Activated CD4-positive, alpha-beta T cell treated with anti-CD3 and anti-CD28 coated beads for 48 hours (primary cell): ENCODE measurements around the gene PPP2R3B.
A peak's percentile ranks its signal among the peaks of the same experiment; 100 is the strongest.
"Not testable (repeated sequence)": the region's sequence is repeated elsewhere in the genome, so short reads cannot be mapped to it uniquely, and the experiment has no call there.

ENCODE experiments used
- DNase-seq: peaks from one replicate; pipeline ENCODE4 v3.0.0-alpha.2; 2020

PPP2R3B gene

DNA sequence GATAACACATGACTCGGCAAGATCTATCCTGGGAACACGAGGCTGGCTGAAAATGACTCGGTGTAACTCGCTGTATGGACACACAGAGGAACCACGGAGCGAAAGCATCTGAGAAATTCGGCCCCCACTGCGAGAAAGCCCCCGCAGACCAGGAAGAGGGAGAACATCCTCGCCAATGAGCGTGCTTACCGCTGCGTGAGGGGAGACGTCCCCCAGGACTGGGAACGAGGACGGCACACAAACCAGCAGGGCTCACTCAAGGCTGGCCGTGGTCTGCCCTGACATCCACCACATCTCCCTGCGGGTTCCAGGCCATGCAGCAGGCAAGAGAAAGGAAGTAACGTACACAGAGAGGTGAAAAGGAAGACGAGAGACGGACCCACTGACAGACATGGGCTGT lies 50.5 kb downstream of the PPP2R3B start:
- DNase-seq = no peak

DNA sequence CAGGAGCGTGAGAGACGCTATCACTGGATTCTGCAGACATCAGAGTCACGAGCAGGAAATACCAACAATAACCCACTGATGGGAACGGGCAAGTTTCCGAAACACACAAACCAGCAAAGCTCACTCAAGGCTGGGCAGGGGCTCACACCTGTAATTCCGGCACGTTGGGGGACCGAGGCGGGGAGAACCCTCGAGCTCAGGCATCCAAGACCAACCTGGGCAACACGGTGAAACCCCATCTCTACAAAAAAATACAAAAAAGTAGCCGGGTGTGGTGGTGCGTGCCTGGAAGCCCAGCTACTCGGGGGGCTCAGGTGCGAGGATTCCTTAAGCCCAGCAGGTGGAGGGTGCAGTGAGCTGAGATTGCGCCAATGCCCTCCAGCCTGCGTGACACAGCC lies 51.0 kb downstream of the PPP2R3B start:
- no peak for DNase-seq

DNA sequence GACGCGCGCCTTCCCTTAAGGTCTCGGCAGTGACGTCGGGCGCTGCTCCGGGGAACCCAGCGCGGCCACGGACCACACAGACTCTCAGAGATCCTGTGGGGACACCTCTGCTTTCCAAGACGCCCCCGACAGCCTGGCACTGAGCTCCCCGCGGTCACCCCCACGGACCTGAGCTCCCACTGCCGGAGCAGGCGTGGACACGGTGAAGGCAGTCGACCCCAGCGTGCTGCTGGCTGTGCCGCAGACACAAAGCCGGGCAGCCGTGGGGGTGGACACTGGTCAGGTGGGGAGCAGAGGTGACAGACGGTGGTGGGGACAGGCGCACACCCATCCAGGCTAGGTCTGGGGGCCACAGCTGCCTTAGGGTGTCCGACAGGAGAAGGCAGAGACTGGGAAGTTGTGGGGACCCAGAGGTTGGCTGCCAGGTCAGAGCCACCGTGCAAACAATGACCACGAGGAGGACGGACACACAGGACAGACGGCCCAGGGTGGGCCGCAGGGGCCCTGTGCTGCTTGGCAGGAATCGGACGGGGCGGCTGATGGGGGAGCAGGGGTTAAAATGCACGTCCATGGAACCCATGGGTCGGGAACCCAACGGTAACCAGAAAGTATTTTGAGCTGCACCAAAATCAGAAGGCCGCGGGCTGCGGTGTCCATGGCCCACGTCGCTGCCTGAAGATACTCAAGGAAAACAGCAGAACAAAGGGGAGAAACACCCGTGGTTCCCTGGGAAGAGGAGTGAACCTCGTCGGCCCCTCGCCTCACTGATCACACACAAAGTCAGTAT lies 51.5 kb downstream of the PPP2R3B start:
- no peak for DNase-seq

DNA sequence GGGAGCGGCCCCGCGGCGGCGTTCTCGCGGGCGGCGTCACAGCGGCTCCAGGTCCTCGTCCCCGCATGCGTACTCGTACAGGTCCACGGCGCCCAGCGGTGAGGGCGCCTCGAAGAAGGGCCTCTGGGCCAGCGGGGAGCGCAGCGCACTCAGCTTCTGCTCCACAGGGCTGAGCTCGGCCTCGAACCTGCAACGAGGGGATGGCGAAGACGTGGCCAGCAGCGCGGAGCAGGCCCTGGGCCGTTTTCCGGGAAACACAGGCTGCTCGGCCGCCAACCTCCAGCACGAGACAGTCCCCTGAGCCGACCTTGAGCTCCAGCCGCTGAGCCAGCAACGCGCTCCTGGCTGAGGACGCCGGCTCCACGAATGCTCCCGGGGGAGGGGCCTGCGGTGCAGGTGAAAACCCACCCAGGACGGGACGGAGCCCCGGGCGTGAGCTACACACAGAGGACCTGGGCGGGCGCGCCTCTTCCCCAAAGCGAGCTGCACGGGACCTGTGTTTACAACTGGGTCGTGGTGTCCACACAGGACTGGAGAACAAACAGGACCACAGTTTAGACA lies 52.3 kb downstream of the PPP2R3B start:
- DNase-seq = no peak

DNA sequence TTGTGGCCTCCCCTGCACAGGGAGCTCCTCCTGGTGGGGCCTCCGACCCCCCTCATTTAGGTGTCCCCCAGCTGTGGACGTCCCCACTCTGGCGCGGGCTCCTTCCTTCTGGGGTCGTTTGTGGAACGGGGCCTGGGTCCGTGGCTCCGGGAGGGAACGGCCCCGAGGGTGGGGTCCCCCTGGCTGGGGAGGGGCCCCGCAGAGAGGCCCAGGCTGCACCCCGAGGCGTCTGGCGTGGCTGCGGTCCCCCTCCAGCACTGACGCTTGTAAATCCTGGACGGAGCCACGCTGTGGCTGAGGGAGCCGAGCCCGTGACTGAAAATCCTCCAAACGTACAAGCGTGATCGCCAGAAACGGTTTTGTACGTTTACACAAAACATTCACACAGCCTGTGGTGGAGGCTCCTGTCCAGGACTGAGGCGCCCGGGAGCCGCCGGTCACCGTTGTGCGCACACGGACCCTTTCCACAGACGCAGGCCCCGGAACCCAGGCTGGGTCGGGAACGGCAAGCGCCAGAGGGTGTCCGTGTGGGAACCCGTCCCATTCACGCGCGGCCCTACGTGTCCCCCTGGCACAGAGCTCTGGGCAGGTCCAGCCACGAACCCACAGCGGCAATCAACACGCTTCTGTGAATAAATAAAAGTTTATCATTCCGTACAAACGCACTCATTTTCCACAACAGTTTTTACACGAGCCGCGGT lies 52.9 kb downstream of the PPP2R3B start:
- DNase-seq = no peak

DNA sequence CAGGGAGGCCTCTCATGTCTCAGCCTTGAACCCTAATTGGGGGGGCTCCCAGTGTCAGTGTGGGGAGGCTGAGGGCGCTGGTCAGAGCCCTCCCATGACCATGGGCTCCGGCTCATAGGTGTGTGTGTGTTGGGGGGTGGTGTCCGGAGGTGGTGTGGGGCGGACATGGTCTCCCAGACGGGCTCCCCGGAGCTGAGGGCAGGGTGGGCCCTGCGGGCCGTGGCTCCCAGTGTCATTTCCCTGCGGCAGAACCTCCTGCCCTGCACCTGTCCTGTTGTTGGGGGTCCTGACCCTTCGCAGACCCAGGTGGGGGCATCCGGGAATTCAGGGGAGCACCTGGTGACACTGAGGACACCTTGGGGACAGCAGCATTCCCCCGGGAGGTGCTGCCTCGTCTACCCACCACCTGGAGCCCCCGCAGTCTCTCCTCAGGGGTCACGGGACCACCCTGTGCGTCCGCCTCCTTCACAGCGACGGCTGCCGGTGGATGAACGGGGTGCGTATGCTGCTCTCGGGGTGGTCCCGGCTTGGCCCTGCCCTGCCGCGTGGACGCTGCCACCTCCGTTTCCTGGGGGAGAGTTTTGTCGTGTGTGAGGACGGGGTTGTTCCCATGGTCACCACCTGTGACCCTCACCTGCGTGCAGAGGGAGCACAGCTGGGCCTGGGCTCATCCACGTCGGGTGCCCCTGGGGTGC lies 53.6 kb downstream of the PPP2R3B start:
- no peak for DNase-seq

DNA sequence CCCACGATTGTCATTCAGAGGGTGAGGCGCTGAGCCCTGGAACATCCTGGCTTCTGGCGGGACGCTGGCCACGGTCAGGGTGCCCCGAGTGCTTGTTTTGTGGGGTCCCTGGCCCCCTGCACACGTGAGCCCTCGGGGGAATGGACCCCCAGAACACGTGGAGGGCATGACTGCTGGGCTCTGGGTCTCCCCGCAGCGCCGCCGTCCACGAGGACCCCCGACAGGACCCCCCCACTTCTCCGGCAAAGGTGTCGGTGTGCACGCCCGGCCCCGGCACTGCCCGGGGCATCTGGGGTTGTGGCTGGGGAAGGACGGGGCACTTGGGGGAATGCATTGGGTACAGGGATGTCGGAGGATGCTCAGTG lies 54.2 kb downstream of the PPP2R3B start:
- DNase-seq = no peak

DNA sequence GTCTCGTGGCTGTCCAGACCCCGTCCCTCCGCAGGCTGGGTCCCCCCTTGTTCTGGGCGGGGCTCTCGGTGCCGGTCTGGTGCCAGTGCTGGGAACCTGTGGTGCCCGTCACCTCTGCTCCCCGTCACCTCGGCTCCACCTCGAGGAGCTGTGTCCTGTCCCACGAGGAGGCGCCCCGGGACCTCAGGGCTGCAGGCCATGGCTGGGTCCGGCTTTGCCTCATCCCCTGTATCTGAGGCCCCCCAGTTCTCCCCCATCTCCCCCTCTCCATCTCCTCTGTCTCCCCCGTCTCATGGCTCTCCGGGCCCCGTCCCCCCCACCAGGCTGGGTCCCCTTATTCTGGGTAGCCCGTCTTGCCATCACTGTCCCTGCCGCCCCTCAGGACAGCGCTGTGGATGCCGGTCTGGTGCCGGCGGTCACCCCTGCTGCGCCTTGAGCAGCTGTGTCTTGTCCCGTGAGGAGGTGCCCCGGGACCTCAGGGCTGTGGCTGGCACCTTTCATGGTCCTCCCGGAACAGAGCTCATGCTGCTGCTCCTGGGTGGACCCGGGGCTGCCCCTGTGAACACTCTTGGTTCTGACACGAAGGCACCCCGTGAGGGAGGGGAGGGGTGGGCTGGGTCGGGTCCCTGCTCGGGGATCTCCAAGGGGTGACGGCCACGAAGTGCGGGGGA lies 54.7 kb downstream of the PPP2R3B start:
- no peak for DNase-seq

DNA sequence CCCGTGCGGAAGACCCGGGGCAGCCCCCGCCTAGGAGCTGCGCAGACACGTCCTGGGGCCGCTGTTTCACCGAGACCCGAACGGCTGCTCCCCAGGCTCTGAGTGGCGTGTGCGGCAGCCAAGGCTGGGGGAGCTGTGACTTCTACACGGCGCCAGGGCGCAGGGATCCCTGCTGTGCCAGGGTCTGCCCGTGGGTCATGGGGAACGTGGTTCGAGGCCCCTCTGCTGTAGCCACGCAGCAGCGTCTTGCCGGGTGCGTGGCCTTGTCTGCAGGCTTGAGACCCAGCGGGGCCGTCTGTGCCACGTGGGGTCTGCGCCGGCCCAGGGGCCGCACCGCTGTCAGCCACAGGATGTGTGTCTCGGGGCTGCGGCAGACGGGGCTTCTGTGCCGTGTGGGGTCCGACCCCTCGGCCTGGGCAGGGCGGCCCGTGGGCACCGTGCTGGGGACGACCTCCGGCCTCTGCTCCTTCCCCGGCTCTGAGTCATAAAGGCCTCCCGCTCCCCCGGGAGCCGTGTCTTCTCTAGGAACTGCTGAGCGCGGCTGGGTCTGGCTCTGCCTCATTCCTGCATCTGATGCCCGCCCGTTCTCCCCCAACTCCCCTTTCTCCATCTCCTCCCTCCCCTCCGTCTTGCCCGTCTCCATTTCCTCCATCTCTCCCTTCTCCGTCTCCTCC lies 55.4 kb downstream of the PPP2R3B start:
- DNase-seq = no peak

DNA sequence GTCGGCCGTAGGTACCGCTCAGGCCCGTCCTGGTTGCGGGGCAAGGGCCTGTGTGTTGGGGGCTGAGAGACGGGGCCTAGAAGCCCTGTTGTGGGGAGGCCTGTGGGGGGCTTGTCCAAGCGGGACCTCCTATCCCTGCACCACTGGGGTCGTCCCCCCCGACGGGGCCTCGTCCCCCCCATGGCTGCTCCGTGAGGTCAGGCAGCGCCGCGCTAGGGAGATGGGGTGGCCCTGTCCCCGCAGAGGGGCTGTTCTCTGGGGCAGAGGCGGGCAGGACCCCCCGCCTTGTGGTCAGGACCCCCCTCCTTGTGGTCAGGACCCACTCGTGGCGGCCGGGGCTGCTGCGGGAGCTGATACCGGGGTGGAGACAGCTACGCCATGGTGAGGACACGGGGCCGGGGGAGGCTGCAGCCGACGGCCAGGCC lies 56.0 kb downstream of the PPP2R3B start:
- DNase-seq = no peak

DNA sequence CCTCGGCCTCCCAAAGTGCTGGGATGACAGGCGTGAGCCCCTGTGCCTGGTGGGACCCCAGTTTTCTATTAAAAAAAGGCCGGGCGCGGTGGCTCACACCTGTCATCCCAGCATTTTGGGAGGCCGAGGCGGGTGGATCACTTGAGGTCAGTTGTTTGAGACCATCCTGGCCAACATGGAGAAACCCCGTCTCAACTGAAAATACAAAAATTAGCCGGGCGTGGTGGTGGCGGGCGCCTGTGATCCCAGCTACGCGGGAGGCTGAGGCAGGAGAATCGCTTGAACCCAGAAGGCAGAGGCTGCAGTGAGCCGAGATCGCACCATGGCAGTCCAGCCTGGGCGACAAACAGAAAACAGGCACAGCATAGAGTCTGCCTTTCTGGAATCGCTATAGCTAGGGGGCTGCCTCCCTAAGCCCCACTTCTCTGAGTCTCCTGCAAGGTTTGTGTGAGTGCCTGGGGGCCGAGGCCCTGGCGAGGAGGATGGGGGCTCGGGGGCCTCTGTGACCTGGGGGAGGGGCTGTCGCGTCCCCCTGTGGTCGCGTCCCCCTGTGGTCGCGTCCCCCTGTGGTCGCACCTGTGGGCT lies 56.5 kb downstream of the PPP2R3B start:
- DNase-seq = not testable (repeated sequence)

DNA sequence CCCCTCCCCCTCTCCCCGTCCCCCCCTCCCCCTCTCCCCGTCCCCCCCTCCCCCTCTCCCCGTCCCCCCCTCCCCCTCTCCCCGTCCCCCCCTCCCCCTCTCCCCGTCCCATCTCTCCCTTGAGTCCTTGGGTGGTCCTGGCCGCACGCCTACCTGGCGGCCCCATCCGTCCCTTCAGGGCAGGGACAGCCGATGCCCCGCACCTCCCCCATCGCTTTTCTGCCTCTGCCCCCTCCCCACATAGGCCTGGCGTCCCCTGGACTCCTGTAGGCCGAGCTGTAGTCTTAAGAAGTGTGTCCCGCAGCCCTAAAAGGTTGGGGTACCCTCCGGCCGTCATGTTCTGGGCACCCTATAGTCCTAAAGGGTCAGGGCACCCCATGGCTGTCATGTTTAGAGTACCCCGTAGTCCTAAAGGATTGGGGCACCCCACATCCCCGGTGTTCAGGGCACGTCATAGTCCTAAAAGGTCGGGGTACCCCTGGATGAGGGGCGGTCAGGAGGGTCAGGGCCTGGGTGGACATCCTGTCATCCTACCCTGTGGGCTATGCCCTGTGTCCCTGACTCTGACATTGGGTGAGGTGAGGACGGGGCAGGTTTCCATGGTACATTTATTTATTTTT lies 57.3 kb downstream of the PPP2R3B start:
- no peak for DNase-seq

DNA sequence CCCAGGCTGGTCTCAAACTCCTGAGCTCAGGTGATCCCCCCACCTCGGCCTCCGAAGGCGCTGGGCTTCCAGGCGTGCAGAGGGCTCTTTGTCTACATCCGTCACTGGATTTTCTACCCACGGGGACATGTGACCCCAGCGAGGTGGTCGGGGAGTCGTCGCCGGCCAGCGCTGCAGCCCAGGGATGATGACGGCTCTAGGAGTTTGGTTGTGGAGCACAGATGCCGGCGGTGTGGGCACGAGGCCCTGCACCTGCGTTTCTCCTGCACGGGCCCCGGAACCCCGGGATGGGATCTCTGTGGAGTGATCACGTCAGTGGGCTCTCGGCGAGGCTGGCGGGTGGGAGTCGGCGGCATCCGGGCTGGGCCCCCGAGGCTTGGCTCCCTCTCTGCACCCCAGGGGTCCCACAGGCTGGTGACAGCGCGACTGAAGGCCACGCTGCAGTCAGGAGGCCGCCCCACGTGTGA lies 59.0 kb downstream of the PPP2R3B start:
- DNase-seq = no peak

DNA sequence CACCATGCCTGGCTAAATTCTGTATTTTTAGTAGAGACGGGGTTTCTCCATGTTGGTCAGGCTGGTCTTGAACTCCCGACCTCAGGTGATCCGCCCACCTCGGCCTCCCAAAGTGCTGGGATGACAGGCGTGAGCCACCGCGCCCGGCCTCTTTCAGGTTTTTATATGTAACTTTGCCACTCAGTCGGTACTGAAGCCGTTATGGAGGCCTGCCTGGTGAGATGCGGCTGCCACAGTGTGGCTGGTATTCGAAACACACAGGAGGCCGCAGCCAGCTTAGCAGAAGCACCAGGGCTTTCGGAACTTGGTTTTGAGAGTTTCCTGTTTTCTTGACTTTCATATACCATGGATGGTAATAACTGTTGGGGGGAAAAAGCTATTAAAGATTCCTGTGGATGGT lies 62.0 kb downstream of the PPP2R3B start:
- DNase-seq = not testable (repeated sequence)

DNA sequence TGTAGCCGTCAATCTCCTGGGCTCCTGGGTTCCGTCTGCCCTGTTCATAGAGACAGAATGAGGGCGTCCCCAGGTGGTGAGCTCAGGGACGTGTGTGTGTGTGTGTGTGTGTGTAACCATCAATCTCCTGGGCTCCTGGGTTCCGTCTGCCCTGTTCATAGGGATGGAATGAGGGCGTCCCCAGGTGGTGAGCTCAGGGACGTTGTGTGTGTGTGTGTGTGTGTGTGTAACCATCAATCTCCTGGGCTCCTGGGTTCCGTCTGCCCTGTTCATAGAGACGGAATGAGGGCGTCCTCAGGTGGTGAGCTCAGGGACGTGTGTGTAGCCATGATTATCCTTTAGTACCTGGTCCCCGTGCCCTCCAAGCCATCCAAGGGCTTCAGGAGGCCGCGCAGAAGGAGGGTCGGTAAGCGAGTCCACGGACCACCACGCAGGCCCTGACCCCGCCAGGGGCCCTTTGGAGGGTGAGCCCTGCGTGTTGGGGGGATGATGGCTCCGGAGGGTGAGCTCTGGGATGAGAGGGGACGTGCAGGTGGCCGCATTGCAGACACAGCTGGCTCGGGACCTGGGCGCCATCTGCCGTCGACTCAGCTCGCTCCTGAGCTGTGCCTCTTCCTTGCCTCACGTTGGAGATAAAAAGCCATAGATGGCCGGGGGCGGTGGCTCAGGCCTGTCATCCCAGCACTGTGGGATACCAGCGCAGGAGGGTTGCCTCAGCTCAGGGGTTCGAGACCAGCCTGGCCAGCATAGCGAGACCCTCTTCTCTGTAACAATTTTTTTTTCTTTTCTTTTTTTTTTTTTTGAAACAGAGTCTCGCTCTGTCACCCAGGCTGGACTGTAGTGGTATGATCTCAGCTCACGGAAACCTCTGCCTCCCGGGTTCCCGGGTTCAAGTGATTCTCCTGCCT lies 62.7 kb downstream of the PPP2R3B start:
- peak; percentile 41 for DNase-seq

DNA sequence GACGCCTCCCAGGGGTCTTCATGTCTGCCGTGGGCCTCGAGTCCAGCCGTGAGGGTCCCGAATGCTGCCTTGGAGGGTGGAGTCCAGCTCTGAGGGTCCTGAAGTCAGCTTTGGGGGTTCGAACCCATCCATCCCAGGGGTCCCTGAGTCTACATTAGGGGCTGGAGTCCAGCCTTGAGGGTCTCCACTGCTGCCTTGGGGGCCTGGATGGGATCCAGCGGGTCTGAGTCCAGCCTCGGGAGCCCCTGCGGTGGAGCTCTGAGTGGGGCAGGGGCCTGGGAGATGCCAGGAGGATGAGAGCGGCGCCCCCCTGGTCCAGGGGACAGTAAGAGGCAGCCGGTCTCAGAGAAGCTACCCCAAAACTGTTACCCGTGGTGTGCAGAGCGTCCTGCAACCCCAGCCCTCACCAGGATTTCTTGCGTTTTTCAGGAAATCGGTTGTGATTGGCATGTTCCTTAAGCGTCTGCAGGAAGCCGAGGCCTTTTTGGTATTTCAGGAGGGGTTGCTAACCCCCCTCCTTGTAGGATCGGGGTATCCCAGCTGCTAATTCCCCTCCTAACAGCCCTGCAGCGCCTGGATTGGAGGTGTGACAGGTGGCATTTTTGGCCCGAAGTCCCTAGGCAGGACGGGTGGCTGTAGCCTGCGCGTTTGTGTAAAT lies 66.5 kb downstream of the PPP2R3B start:
- DNase-seq = no peak

DNA sequence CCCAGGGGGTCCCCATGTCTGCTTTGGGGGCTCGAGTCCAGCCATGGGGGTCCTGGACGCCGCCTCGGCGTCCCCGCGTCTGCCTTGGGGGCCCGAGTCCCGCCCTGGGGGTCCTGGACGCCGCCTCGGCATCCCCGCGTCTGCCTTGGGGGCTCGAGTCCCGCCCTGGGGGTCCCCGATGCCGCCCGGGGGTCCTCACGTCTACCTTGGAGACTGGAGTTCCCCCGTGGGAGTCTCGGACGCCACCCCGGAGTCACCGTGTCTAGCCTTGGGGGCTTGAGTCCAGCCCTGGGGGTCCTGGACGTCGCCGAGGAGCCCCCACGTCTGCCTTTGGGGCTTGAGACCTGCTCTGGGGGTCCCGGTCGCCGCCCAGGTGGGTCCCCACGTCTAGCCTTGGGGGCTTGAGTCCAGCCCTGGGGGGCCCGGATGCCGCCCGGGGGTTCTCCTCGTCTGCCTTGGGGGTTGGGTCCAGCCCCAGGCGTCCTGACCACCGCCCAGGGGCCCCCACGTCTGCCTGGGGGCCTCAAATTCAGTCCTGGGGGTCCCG lies 67.1 kb downstream of the PPP2R3B start:
- DNase-seq = no peak

DNA sequence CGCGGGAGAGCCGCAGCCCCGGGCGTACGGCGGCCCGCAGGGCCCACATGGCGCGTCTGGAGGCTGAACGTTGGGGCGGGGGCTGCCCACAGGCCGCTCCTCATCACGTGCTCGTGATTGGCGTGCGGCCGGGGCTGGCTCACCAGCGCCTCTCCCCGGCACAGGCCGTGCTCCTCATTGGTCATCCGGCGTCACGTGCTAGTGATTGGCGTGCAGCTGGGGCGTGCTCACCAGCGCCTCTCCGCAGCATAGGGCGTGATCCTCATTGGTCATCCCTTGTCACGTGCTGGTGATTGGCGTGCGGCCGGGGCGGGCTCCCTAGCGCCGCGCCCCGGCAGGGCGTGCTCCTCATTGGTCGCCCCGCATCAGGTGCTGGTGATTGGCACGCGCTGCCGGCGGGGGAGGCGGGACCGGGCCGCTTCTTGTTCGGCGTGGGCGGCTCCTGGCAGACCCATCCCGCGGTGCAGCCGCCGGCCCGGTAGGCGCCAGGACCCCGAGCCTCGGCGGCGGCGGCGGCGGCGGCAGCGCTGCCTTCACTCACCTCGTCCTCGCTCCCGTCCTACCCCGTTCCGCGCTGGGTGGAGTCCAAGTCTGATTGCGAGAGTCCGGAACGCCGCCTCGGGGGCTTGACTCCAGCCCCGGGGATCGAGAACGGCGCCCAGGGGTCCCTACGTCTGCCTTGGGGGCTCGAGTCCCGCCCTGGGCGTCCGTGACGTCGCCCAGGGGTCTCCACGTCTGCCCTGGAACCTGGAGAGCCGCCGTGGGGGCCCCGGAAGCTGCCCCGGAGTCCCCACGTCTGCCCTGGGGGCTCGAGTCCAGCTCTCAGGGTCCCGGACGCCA lies 67.7 kb downstream of the PPP2R3B start, which contains the start of gene GTPBP6:
TSS of gene GTPBP6 (minus strand) at position 58 of the 840 bp plus-strand sequence. CDS start at position 49, 9 bp downstream.
- DNase-seq = peak; percentile 98
